Esophagus squamous epithelium (tissue), 5 donors: ENCODE measurements around the gene SNX21. TPM values are rescaled to one million over a fixed set of nuclear protein-coding genes. Genes with fewer than 3 reads are reported as not detected.
"Not testable (repeated sequence)": the region's sequence is repeated elsewhere in the genome, so short reads cannot be mapped to it uniquely, and the experiment has no call there.

Experiments used
- DNase-seq: peaks from one replicate; lab custom pipeline; 2025; lab: John Stamatoyannopoulos, UW
- H3K27ac ChIP-seq, 4 donors: fragments of 200-600 bp; sonication (generic); one replicate each; pipeline ENCODE4 v1.5.1; 2016 to 2019; ENCODE audit warnings: mild to moderate bottlenecking in 1 of 4
- H3K27me3 ChIP-seq, 4 donors: fragments of 200-600 bp; sonication (generic); 1 replicate in 3 of 4; 2 replicates in 1 of 4; pipeline versions ENCODE4 v1.5.1 to v1.6.0; 2017 to 2021; ENCODE audit warnings: antibody characterized with exemption in 1 of 4
- H3K36me3 ChIP-seq, 3 donors: fragments of 200-600 bp; sonication (generic); one replicate each; pipeline ENCODE4 v1.5.1; 2016 to 2019
- H3K4me1 ChIP-seq, 3 donors: fragments of 200-600 bp; sonication (generic); one replicate each; pipeline ENCODE4 v1.5.1; 2017 to 2019
- H3K4me3 ChIP-seq, 4 donors: fragments of 200-600 bp; sonication (generic); 1 replicate in 3 of 4; 2 replicates in 1 of 4; pipeline ENCODE4 v1.5.1; 2016 to 2019; ENCODE audit warnings: mild to moderate bottlenecking in 2 of 4, moderate library complexity in 1 of 4
- H3K9me3 ChIP-seq, 3 donors: fragments of 200-600 bp; sonication (generic); one replicate each; pipeline ENCODE4 v1.5.1; 2016 to 2019
- POLR2A ChIP-seq, 4 donors: fragments of 450-650 bp; IDR thresholded peaks; one replicate each; pipeline ENCODE4 v1.6.1; 2017; ENCODE audit warnings: antibody characterized with exemption in 4 of 4, mild to moderate bottlenecking in 4 of 4, moderate library complexity in 3 of 4
- WGBS, 2 donors: methylation state at CpG; one replicate each; pipeline ENCODE4 v1.1.5; 2018; 5-methylcytosine and 5-hydroxymethylcytosine counted together
- intact Hi-C: fragments of 100-400 bp; cut with DNase I; formaldehyde crosslinking; loops from one replicate; pipeline ENCODE4 v1.15.0; 2022
- total RNA-seq, 4 donors: library from RNA; depleted of rRNA; stranded (reverse); fragments of >200 nt; gene quantifications; one replicate each; pipeline ENCODE4 v1.1.0, GENCODE V29; 2016
- TF ChIP-seq, protein P1 (sequence below), 6 experiments: fragments of 450-650 bp in 4 of 6; fragments of 200-600 bp in 2 of 6; sonication (generic) in 2 of 6; IDR thresholded peaks; one replicate each; pipeline ENCODE4 v1.5.1; 2016 to 2019; ENCODE audit warnings: antibody characterized with exemption in 6 of 6, mild to moderate bottlenecking in 4 of 6, moderate library complexity in 4 of 6
- donor health status: DM: yes; HTN: yes; CAD: no.

SNX21 gene, protein sequence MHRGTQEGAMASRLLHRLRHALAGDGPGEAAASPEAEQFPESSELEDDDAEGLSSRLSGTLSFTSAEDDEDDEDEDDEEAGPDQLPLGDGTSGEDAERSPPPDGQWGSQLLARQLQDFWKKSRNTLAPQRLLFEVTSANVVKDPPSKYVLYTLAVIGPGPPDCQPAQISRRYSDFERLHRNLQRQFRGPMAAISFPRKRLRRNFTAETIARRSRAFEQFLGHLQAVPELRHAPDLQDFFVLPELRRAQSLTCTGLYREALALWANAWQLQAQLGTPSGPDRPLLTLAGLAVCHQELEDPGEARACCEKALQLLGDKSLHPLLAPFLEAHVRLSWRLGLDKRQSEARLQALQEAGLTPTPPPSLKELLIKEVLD
- 10 to 100 TPM; 21.2 to 43.2 (median 37.4) TPM for total RNA-seq

DNA sequence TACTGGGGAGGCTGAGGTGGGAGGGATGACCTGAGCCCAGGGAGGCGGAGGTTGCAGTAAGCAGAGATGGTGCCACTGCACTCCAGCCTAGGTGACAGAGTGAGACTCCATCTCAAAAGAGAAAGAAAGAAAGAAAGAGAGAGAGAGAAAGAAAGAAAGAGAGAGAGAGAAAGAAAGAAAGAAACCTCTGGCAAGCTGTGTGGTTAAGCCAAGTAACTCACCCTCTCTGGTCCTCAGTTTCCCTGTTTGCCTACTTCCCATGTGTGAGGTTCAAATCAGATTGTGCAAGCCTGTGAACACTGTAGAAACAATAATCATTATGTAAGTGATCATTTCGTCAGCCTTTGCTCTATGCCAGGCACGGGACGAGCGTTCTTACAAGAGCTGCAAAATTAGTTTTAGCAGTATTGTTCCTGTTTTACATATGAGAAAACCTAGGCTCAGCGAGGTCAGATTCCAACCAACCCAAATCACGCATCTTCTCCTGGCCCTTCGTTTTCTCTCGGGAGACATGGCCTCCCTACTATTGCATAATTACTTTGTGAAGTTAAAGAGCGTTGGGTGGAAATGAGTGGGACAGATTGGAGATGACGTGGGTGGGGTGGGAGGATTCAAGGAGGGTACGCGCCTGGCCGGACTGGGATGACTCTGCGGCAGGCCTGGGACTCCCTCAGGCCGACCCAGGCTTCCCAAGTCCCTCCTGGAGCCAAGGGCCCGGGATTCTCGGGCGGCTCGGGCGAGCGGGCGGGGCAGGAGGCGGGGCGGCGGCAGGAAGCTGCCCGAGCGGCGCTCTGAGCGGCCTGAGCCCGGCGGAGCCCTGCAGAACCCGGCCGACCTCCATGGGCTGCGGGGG, at the start of gene SNX21:
SNX21 (plus strand) TSS at position 770 of the 853 bp plus-strand sequence. CDS start 121 bp downstream, outside the sequence.
- Histone ChIP-seq H3K27me3 (no peaks in the 10 kb centered on the region), H3K27ac (peak within 1 kb of the TSS; percentile 88 to 95 (median 91)), H3K9me3 (no peaks in the 10 kb centered on the region), H3K4me1 (peaks cover 30 to 69% (median 37%) of the 10 kb centered on the region in 3 donors), H3K36me3 (peaks cover 0 to 15% (median 0%) of the 10 kb centered on the region in 3 donors), H3K4me3 (peak within 1 kb of the TSS; percentile 58 to 85 (median 78))
- no peak for TF ChIP-seq POLR2A (IDR thresholded peaks at IDR 0.05)
- TF ChIP-seq, protein P1, sequence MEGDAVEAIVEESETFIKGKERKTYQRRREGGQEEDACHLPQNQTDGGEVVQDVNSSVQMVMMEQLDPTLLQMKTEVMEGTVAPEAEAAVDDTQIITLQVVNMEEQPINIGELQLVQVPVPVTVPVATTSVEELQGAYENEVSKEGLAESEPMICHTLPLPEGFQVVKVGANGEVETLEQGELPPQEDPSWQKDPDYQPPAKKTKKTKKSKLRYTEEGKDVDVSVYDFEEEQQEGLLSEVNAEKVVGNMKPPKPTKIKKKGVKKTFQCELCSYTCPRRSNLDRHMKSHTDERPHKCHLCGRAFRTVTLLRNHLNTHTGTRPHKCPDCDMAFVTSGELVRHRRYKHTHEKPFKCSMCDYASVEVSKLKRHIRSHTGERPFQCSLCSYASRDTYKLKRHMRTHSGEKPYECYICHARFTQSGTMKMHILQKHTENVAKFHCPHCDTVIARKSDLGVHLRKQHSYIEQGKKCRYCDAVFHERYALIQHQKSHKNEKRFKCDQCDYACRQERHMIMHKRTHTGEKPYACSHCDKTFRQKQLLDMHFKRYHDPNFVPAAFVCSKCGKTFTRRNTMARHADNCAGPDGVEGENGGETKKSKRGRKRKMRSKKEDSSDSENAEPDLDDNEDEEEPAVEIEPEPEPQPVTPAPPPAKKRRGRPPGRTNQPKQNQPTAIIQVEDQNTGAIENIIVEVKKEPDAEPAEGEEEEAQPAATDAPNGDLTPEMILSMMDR (IDR thresholded peaks at IDR 0.05) = no peak
- intact Hi-C loops = no loop called here
- DNase-seq = no peak
- whole genome bisulfite sequencing, 2 donors = 5 to 6% methylated on average over 15 to 19 of the region's 35 CpGs

DNA sequence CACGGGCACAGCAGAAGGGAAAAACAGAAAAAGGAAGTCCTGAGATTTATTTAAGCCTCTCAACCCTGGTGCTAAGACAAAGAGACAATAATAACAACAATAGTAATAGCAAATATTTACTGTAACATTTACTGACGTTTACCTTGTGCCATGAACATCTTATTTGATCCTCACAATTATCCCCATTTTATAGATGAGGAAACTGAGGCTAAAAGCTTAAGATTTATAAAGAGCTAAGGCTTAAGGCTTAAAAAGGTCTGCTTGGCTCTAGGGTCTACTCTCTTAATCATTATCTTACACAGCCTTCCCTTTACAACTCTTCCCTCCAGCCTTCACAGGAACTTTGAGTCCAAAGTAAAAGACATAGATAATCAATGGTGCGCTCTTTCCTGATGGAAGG, 45.2 kb upstream of the SNX21 start:
- TF ChIP-seq, protein P1 (IDR thresholded peaks at IDR 0.05) = no peak
- no peak for TF ChIP-seq POLR2A (IDR thresholded peaks at IDR 0.05)
- H3K9me3 ChIP-seq = no peaks in the 10 kb centered on the region
- H3K4me3 ChIP-seq = no peak overlapping the region
- no peak for DNase-seq
- H3K27ac ChIP-seq = peak overlapping the region in 1 of 4 donors; percentile 2
- no peaks in the 10 kb centered on the region for H3K36me3 ChIP-seq
- 53 to 54% methylated on average over 3 of the region's 3 CpGs for WGBS, 2 donors
- H3K27me3 ChIP-seq = no peaks in the 10 kb centered on the region
- intact Hi-C loops = no loop called here
- peaks cover 11 to 49% (median 20%) of the 10 kb centered on the region in 3 donors for H3K4me1 ChIP-seq

DNA sequence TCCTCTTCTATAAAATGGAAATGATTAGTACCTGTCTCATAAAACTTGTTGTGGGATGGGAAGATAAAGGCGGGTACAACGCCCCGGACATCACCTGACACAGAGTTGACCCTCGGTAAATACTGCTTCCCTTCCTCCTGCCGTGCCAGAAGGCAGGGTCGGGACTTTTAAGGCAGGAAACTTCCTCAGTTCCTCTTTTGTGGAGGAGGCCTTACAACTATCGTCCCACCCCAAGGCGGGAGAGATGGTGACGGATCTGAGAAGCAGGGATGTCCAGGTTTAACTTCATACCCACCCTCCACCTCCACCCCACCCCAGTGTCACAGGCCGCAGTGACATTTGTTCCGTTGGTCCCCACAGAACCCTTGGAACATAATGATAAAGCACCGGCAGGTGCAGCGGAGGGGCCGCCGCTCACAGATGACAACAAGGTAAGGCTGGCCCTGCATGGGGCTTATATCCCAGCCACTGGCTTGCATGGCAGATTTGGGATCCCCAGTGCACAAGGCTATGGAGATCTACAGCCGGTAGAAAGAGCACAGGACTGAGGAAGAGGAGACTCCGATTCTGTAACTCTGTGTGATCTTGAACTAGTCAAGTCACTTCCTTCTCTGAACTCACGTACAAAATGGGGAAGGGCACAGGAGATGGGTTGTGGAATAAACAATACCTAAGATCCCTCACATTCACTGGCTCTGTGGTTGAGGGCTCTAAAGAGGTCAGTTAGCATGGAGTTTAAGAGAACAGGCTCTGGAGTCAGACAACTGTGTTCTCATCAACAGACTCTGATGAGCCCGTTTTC, 41.1 kb upstream of the SNX21 start:
- H3K27ac ChIP-seq = peak overlapping the region; percentile 93 to 97 (median 95)
- no peaks in the 10 kb centered on the region for H3K9me3 ChIP-seq
- 15 to 16% methylated on average over 12 to 13 of the region's 19 CpGs for WGBS, 2 donors
- H3K4me3 ChIP-seq = peak overlapping the region; percentile 86 to 100 (median 95)
- H3K36me3 ChIP-seq = peaks cover 0 to 38% (median 25%) of the 10 kb centered on the region in 3 donors
- H3K27me3 ChIP-seq = no peaks in the 10 kb centered on the region
- no peak for DNase-seq
- TF ChIP-seq POLR2A (IDR thresholded peaks at IDR 0.05) = no peak
- peaks cover 6 to 29% (median 11%) of the 10 kb centered on the region in 3 donors for H3K4me1 ChIP-seq
- intact Hi-C loops = no loop called here

DNA sequence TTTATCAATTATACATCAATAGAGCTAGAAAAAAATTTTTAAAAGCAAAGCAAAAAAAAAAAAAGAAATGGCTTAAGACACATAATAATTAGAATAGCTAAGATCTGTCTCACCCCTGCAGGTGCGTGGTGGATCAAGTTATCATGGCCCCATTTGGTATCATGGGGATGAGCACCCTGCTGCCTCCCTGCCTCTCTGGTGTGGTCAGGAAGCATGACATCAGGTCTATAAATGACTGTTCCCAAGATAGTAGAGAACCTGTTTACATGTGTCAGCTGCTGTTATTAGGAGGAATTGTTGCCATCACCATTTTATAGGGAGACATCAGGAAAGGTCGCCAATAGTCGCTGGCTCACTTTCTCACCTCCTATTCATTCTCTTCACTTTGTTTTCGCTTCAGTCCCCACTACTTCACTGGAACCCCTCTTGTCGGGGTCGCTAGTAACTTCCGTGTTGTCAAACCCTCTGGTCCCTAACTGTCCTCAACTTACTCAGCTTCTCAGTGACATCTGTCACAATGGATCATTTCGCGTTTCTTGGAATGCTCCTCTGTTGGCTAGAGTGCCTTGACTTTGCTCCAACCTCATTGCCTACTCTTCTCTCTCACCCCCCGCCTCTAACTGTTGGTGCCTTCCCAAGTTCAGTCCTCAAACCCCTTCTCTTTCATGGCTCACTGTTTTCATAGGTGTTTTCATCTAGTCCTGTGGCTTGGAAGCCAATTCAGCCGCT, 37.1 kb upstream of the SNX21 start:
- H3K4me1 ChIP-seq = peaks cover 6 to 26% (median 8%) of the 10 kb centered on the region in 3 donors
- WGBS, 2 donors = 92 to 99% methylated on average over 11 of the region's 11 CpGs
- no peak overlapping the region for H3K27ac ChIP-seq
- no peaks in the 10 kb centered on the region for H3K27me3 ChIP-seq
- H3K4me3 ChIP-seq = no peak overlapping the region
- no peak for DNase-seq
- intact Hi-C loops = no loop called here
- H3K9me3 ChIP-seq = no peaks in the 10 kb centered on the region
- peaks cover 0 to 46% (median 33%) of the 10 kb centered on the region in 3 donors for H3K36me3 ChIP-seq
- TF ChIP-seq, protein P1 (IDR thresholded peaks at IDR 0.05) = no peak
- no peak for TF ChIP-seq POLR2A (IDR thresholded peaks at IDR 0.05)

DNA sequence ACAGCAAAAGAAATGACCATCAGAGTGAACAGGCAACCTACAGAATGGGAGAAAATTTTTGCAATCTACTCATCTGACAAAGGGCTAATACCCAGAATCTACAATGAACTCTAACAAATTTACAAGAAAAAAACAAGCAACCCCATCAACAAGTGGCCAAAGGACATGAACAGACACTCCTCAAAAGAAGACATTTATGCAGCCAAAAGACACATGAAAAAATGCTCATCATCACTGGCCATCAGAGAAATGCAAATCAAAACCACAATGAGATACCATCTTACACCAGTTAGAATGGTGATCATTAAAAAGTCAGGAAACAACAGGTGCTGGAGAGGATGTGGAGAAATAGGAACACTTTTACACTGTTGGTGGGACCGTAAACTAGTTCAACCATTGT, 36.1 kb upstream of the SNX21 start:
- H3K27ac ChIP-seq, intact Hi-C loops, H3K9me3 ChIP-seq, H3K27me3 ChIP-seq, DNase-seq, H3K4me3 ChIP-seq: not testable (repeated sequence)
- H3K36me3 ChIP-seq = peaks cover 0 to 57% (median 40%) of the 10 kb centered on the region in 3 donors
- peaks cover 6 to 20% (median 6%) of the 10 kb centered on the region in 3 donors for H3K4me1 ChIP-seq
- no CpG with 5 or more reads among the region's 1 CpG for WGBS, 2 donors

DNA sequence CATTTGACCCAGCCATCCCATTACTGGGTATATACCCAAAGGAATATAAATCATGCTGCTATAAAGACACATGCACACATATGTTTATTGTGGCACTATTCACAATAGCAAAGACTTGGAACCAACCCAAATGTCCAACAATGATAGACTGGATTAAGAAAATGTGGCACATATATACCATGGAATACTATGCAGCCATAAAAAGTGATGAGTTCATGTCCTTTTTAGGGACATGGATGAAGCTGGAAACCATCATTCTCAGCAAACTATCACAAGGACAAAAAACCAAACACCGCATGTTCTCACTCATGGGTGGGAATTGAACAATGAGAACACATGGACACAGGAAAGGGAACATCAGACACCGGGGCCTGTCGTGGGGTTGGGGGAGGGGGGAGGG, 35.6 kb upstream of the SNX21 start:
- H3K4me3 ChIP-seq, H3K27me3 ChIP-seq, intact Hi-C loops, H3K9me3 ChIP-seq, DNase-seq, H3K27ac ChIP-seq: not testable (repeated sequence)
- 96 to 100% methylated on average over 3 of the region's 3 CpGs for WGBS, 2 donors
- peaks cover 2 to 16% (median 5%) of the 10 kb centered on the region in 3 donors for H3K4me1 ChIP-seq
- peaks cover 0 to 61% (median 45%) of the 10 kb centered on the region in 3 donors for H3K36me3 ChIP-seq
